GM23338 (cell line): ENCODE results near the gene NVL. TPM values are rescaled to one million over a fixed set of nuclear protein-coding genes. Genes with fewer than 3 reads are reported as not detected.
A peak's percentile ranks its signal among the peaks of the same experiment; 100 is the strongest.

ENCODE experiments used
- ATAC-seq: fragments of 200-7000 bp; cut with Tn5 transposase; 3 replicates; pipeline ENCODE4 v1.9.1; 2020
- DNase-seq: peaks from one replicate; pipeline ENCODE4 v3.0.0-alpha.2; 2015; ENCODE audit warnings: low spot score
- H2AFZ ChIP-seq: fragments of 200-600 bp; sonication (generic); 2 replicates; pipeline ENCODE4 v1.8.0; 2016; ENCODE audit warnings: antibody characterized with exemption, mild to moderate bottlenecking, moderate library complexity
- H3F3A ChIP-seq: fragments of 200-600 bp; sonication (generic); replicated peaks from 2 replicates; pipeline ENCODE4 v1.8.0; 2017; ENCODE audit warnings: antibody characterized with exemption, mixed run types, low read depth
- H3K27ac ChIP-seq: fragments of 200-600 bp; sonication (generic); 2 replicates; pipeline ENCODE4 v1.6.1; 2016; ENCODE audit warnings: low read depth
- H3K27me3 ChIP-seq: fragments of 200-600 bp; sonication (generic); 2 replicates; pipeline ENCODE4 v1.8.0; 2016; ENCODE audit warnings: mild to moderate bottlenecking, mixed run types, moderate library complexity; ENCODE audit not compliant: insufficient read depth
- H3K36me3 ChIP-seq: fragments of 200-600 bp; sonication (generic); 2 replicates; pipeline ENCODE4 v1.8.0; 2016; ENCODE audit warnings: mild to moderate bottlenecking; ENCODE audit not compliant: insufficient read depth
- H3K4me1 ChIP-seq: fragments of 200-600 bp; sonication (generic); 2 replicates; pipeline ENCODE4 v1.8.0; 2016; ENCODE audit warnings: mild to moderate bottlenecking, moderate library complexity; ENCODE audit not compliant: insufficient read depth
- H3K4me2 ChIP-seq: fragments of 200-600 bp; sonication (generic); 2 replicates; pipeline ENCODE4 v1.7.1; 2017; ENCODE audit warnings: mixed run types
- H3K4me3 ChIP-seq: fragments of 200-600 bp; sonication (generic); 2 replicates; pipeline ENCODE4 v1.6.1; 2016; ENCODE audit warnings: mixed run types
- H3K79me2 ChIP-seq: fragments of 200-600 bp; sonication (generic); replicated peaks from 2 replicates; pipeline ENCODE4 v1.8.0; 2017; ENCODE audit warnings: mild to moderate bottlenecking; ENCODE audit not compliant: insufficient read depth
- H3K9me2 ChIP-seq: fragments of 200-600 bp; sonication (generic); 2 replicates; pipeline ENCODE4 v1.8.0; 2017; ENCODE audit not compliant: insufficient read depth
- H4K20me1 ChIP-seq: fragments of 200-600 bp; sonication (generic); replicated peaks from 2 replicates; pipeline ENCODE4 v1.8.0; 2017; ENCODE audit warnings: mild to moderate bottlenecking; ENCODE audit not compliant: insufficient read depth
- H3K27ac Mint-ChIP-seq: 2 replicates; pipeline ENCODE4 v1.8.0; 2020; ENCODE audit warnings: inconsistent platforms, mild to moderate bottlenecking, moderate library complexity, mixed read lengths
- H3K27me3 Mint-ChIP-seq: 3 replicates; pipeline ENCODE4 v1.8.0; 2022; ENCODE audit warnings: low read depth, mild to moderate bottlenecking, moderate library complexity, mixed read lengths, inconsistent platforms; ENCODE audit not compliant: insufficient read depth, poor library complexity
- H3K36me3 Mint-ChIP-seq: 3 replicates; pipeline ENCODE4 v1.8.0; 2021; ENCODE audit warnings: low read depth, mild to moderate bottlenecking, inconsistent platforms, moderate library complexity, mixed read lengths
- H3K4me1 Mint-ChIP-seq: 3 replicates; pipeline ENCODE4 v1.8.0; 2020; ENCODE audit warnings: mild to moderate bottlenecking, inconsistent platforms, mixed read lengths
- H3K4me3 Mint-ChIP-seq: 3 replicates; pipeline ENCODE4 v1.8.0; 2021; ENCODE audit warnings: moderate library complexity, mild to moderate bottlenecking, inconsistent platforms, mixed read lengths
- H3K9me3 Mint-ChIP-seq: 3 replicates; pipeline ENCODE4 v1.8.0; 2020; ENCODE audit warnings: moderate library complexity, mild to moderate bottlenecking, inconsistent platforms, mixed read lengths
- CREB1 ChIP-seq: fragments of 250-450 bp; sonication (Bioruptor Pico); IDR thresholded peaks from 2 replicates; pipeline ENCODE4 v1.5.0; 2020; ENCODE audit warnings: low read depth, mild to moderate bottlenecking, moderate library complexity
- ETS1 ChIP-seq: IDR thresholded peaks from 2 replicates; pipeline ENCODE4 v1.6.1; 2016; ENCODE audit warnings: antibody characterized with exemption
- JUNB ChIP-seq: IDR thresholded peaks from one replicate; pipeline ENCODE4 v1.6.1; 2016; ENCODE audit warnings: antibody characterized with exemption; ENCODE audit not compliant: unreplicated experiment
- NANOG ChIP-seq: IDR thresholded peaks from 2 replicates; pipeline ENCODE4 v1.6.1; 2016; ENCODE audit warnings: antibody characterized with exemption, borderline replicate concordance
- REST ChIP-seq: IDR thresholded peaks from one replicate; pipeline ENCODE4 v1.6.1; 2018; ENCODE audit warnings: antibody characterized with exemption; ENCODE audit not compliant: unreplicated experiment
- STAT1 ChIP-seq: IDR thresholded peaks from one replicate; pipeline ENCODE4 v1.6.1; 2016; ENCODE audit warnings: antibody characterized with exemption; ENCODE audit not compliant: unreplicated experiment
- ZNF331 ChIP-seq: fragments of 250-450 bp; sonication (Bioruptor Pico); IDR thresholded peaks from 2 replicates; pipeline ENCODE4 v1.5.0; 2020; ENCODE audit warnings: low read depth, mild to moderate bottlenecking, moderate library complexity
- ZNF462 ChIP-seq: fragments of 250-450 bp; sonication (Bioruptor Pico); IDR thresholded peaks from 2 replicates; pipeline ENCODE4 v1.5.0; 2020; ENCODE audit warnings: mild to moderate bottlenecking, moderate library complexity
- polyA plus RNA-seq: library from polyadenylated mRNA; unstranded; fragments of >200 nt; fragmentation: Nextera tagmentation; extraction: Ambion mirVana; gene quantifications from 2 replicates; pipeline ENCODE4 v1.2.1, GENCODE V29; 2016
- total RNA-seq: library from RNA; depleted of rRNA; stranded (reverse); fragments of >200 nt; shearing (Covaris generic); gene quantifications from 2 replicates; pipeline ENCODE4 v1.2.3, GENCODE V29; 2014

Gene NVL
- total and polyA plus RNA-seq, 2 experiments from 2014 or later = 44.4 to 71.7 TPM

- no peak for TF ChIP-seq ZNF462
- no peak for TF ChIP-seq ETS1
- no peak for TF ChIP-seq CREB1
- no peak for TF ChIP-seq NANOG
- TF ChIP-seq JUNB = no peak
- no peak for TF ChIP-seq STAT1
Observed at GRCh38 chr1:224308064-224308463, 21.9 kb downstream of the NVL start (continued).

- peaks cover 59% of the 10 kb centered on the region for H3K36me3 ChIP-seq
- H3K27me3 ChIP-seq = no peaks in the 10 kb centered on the region
- H3K36me3 Mint-ChIP-seq = peaks cover 71% of the 10 kb centered on the region
- H3K4me1 ChIP-seq = no peaks in the 10 kb centered on the region
- no peak overlapping the region for H3K4me3 Mint-ChIP-seq
- 0 out of 2 replicates have a peak overlapping the region, but pooled peaks have one; percentile 55 for H3K27ac ChIP-seq
- H4K20me1 ChIP-seq = 0 out of 2 replicates have a peak, but pooled peaks cover 5% of the 10 kb centered on the region
- H3K9me2 ChIP-seq = no peaks in the 10 kb centered on the region
- H3K4me1 Mint-ChIP-seq = no peaks in the 10 kb centered on the region
- no peak overlapping the region for H3K27ac Mint-ChIP-seq
- no peaks in the 10 kb centered on the region for H3K9me3 Mint-ChIP-seq
- no peak overlapping the region for H3K4me3 ChIP-seq
- DNase-seq (no peak), ATAC-seq (no peak)
- no peak for TF ChIP-seq ETS1
- TF ChIP-seq REST = no peak
- no peak for TF ChIP-seq CREB1
- TF ChIP-seq ZNF331 (CRISPR knock-in tag) = no peak
- no peak overlapping the region for H3K4me2 ChIP-seq
- H3F3A ChIP-seq = no peaks in the 10 kb centered on the region
- peaks cover 2% of the 10 kb centered on the region for H3K27me3 Mint-ChIP-seq
- H2AFZ ChIP-seq = no peak overlapping the region
- H3K79me2 ChIP-seq = no peaks in the 10 kb centered on the region
Observed at GRCh38 chr1:224304767-224305166, 25.2 kb downstream of the NVL start.
